Right hindlimb (tissue), 1 donor: ENCODE measurements around the gene TBC1D3B.
"Not testable (repeated sequence)": the region's sequence is repeated elsewhere in the genome, so short reads cannot be mapped to it uniquely, and the experiment has no call there.

Experiments
- DNase-seq: peaks from one replicate; pipeline ENCODE4 v3.0.0-alpha.2; 2018

The TBC1D3B gene

GRCh38 chr17:36127199-36127893 is 49.1 kb downstream of the TBC1D3B start:
- no peak for DNase-seq

DNA sequence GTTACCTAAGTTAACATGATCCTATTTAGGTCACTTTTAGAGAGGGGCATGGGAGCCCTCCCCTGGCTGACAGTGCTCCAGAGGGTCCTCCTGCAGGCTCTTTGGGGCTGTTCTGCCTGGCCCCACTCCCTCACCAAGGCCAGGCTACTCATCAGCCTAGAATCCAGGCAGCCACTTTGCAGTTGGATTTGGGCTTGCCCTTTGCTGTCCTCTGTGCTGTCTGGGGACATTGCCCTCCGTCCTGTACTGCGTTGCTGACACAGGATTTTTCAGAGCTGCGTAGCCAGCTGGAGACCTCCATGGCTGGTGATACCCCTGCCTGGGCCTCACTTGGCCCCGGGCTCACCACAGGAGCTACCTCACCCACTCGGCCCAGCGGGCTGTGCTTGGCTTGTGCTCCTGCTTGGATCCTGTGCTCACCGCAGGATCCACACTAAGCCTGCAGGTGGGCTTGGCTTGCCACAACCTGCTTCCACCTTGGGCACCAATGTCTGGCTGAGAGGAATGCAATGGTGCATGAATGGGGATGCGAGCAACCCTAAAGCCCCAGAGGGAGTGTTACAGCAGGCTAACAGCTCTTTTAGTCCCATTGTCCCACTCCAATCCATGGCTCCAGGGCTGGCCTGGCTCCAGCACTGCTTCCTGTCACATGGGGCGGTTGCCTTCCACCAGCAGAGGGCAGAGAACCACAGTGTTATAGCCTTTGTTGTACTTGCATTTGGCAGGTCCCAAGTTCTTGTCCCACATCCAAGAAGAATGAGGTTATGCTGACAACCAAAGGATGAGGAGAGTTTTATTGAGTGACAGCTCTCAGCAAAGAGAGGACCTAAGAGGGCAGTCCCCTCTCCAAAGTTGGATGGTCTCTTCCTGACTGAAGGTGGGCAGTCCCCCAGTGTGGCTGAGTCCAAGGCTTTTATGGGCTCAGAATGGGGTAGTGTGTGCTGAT is 51.3 kb downstream of the TBC1D3B start:
- DNase-seq = no peak

DNA sequence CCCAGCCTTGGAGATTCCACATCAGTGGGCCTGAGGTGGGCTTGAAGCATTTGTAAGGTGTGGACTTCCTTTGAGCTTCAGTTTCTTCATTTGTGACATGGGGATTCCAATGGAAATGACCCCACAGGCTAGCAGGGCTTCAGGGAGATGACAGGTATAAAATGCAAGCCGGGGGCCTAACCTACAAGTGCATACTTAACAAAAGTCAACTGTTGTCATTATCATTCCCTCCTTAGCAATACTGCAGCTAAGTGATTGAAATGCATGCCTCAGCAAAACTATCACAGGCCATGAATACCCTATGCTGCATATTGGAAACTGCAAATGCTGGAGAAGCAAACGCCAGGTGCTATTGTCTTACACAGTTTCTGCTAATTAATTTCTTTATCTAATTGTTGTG is 53.0 kb downstream of the TBC1D3B start:
- DNase-seq = no peak

GRCh38 chr17:36121099-36121498 is 55.3 kb downstream of the TBC1D3B start:
- DNase-seq = not testable (repeated sequence)

DNA sequence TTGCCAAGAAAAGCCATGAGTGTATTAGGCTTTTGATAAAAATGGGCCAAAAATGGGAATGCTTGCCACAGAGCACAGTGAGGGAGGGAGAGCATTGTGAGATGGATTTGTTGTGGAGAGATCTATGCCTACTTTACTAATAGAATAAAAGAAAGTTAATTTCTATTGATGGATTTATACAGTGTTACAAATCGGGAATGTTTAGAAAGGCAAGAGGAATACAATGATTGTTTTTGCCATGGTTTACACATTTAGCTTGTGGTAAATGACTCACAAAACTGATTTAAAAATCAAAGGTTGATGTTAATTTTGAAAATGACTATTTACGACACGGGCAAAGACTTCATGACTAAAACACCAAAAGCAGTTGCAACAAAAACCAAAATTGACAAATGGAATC is 56.2 kb downstream of the TBC1D3B start:
- DNase-seq = no peak

DNA sequence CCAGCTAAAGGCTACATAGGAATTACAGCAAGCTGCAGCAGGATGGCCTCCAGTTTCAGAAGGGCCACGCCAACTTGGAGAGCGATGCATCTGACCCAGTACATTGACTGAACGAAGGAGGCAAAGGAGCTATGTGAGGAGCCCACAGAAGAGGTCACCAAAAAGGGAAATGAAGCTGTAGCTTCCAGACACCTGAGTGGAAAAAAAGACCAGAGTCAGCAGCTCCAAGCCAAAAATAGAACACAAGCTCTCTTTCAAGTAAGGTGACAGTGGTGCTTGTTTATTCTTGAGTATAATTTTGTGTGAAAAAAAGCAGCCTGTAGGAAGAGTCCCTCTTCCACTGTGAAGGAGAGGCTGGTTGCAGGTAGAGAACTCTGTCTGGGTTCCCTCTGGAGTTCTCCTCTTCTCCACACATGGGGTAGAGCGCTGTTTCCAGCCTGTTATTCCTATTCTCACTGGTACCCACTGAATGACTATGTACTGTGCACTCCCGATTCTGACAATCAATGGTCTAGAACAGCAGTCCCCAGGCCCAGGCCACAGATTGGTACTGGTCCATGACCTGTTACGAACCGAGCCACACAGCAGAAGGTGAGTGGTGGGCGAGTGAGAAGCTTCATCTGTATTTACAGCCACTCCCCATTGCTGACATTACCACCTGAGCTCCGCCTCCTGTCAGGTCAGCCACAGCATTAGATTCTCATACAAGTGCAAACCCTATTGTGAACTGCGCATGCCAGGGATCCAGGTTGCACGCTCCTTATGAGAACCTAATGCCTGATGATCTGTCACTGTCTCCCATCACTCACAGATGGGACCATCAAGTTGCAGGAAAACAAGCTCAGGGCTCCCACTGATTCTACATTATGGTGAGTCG is 57.7 kb downstream of the TBC1D3B start:
- DNase-seq = no peak

GRCh38 chr17:36117505-36118382 is 58.7 kb downstream of the TBC1D3B start:
- DNase-seq = no peak
